CD14-positive monocyte (primary cell): ENCODE data around the gene EDNRA. TPM values are rescaled to one million over a fixed set of nuclear protein-coding genes. Genes with fewer than 3 reads are reported as not detected.

Experiments
- DNase-seq, 3 donors: peaks; one replicate each; pipeline ENCODE4 v3.0.0-alpha.2; 2011 to 2022
- H2AFZ ChIP-seq: 2 replicates; pipeline ENCODE4 v1.6.0; 2012; ENCODE audit warnings: mild to moderate bottlenecking, low read depth, low read length, inconsistent platforms; ENCODE audit not compliant: insufficient read depth, poor library complexity, severe bottlenecking
- H3K27ac ChIP-seq, 2 donors: 1 replicate in 1 of 2; 2 replicates in 1 of 2; pipeline ENCODE4 v1.5.1; 2012 to 2013; ENCODE audit warnings: low read length in 2 of 2, control low read depth in 1 of 2, inconsistent platforms in 1 of 2, low read depth in 1 of 2, mild to moderate bottlenecking in 1 of 2
- H3K27me3 ChIP-seq, 2 donors: one replicate each; pipeline versions ENCODE4 v1.6.0 to v1.6.1; 2011 to 2013; ENCODE audit warnings: low read length in 2 of 2; ENCODE audit not compliant: control insufficient read depth in 2 of 2, insufficient read depth in 2 of 2
- H3K36me3 ChIP-seq, 2 donors: replicated peaks in 1 of 2; 1 replicate in 1 of 2; 2 replicates in 1 of 2; pipeline versions ENCODE4 v1.5.1 to v1.6.1; 2012 to 2013; ENCODE audit warnings: low read length in 2 of 2, control low read depth in 1 of 2, inconsistent platforms in 1 of 2, mild to moderate bottlenecking in 1 of 2; ENCODE audit not compliant: insufficient read depth in 2 of 2, control insufficient read depth in 1 of 2
- H3K4me1 ChIP-seq, 2 donors: 1 replicate in 1 of 2; 2 replicates in 1 of 2; pipeline versions ENCODE4 v1.5.1 to v1.6.1; 2012 to 2013; ENCODE audit warnings: low read length in 2 of 2, control low read depth in 1 of 2, inconsistent platforms in 1 of 2, mild to moderate bottlenecking in 1 of 2, moderate library complexity in 1 of 2; ENCODE audit not compliant: insufficient read depth in 2 of 2, control insufficient read depth in 1 of 2
- H3K4me2 ChIP-seq: replicated peaks from 2 replicates; pipeline ENCODE3; 2012; ENCODE audit warnings: low read length, moderate library complexity, mild to moderate bottlenecking; ENCODE audit not compliant: poor library complexity, severe bottlenecking; ENCODE audit errors: extremely low read depth
- H3K4me3 ChIP-seq, 3 experiments: fragments of 200-600 bp in 1 of 3; sonication (generic) in 1 of 3; replicated peaks in 1 of 3; 1 replicate in 2 of 3; 2 replicates in 1 of 3; pipeline ENCODE4 v1.5.1; 2011 to 2013; ENCODE audit warnings: low read length in 3 of 3, mild to moderate bottlenecking in 3 of 3, control low read depth in 2 of 3, low read depth in 2 of 3, inconsistent platforms in 1 of 3, moderate library complexity in 1 of 3
- H3K79me2 ChIP-seq: 2 replicates; pipeline ENCODE4 v1.6.0; 2012; ENCODE audit warnings: mild to moderate bottlenecking, control low read depth, inconsistent platforms, low read length, moderate library complexity; ENCODE audit not compliant: insufficient read depth
- H3K9ac ChIP-seq: 2 replicates; pipeline ENCODE4 v1.6.0; 2017; ENCODE audit warnings: low read length, mild to moderate bottlenecking; ENCODE audit not compliant: insufficient read depth, poor library complexity, severe bottlenecking
- H3K9me3 ChIP-seq, 2 donors: replicated peaks in 1 of 2; 1 replicate in 1 of 2; 2 replicates in 1 of 2; pipeline versions ENCODE4 v1.5.1 to v1.6.1; 2012 to 2013; ENCODE audit warnings: low read length in 2 of 2, control low read depth in 1 of 2; ENCODE audit not compliant: control insufficient read depth in 1 of 2, insufficient read depth in 1 of 2
- H4K20me1 ChIP-seq: 2 replicates; pipeline ENCODE4 v1.6.0; 2012; ENCODE audit warnings: mild to moderate bottlenecking, low read length, control low read depth, moderate library complexity; ENCODE audit not compliant: insufficient read depth
- H3K27ac Mint-ChIP-seq, 7 donors: one replicate each; pipeline ENCODE4 v1.8.0; 2020; ENCODE audit warnings: mild to moderate bottlenecking in 7 of 7, mixed read lengths in 7 of 7, moderate library complexity in 6 of 7, inconsistent platforms in 2 of 7
- H3K27me3 Mint-ChIP-seq, 3 donors: one replicate each; pipeline ENCODE4 v1.8.0; 2021 to 2022; ENCODE audit warnings: low read depth in 3 of 3, mild to moderate bottlenecking in 3 of 3, mixed read lengths in 3 of 3, moderate library complexity in 3 of 3, inconsistent platforms in 1 of 3
- H3K36me3 Mint-ChIP-seq, 2 donors: one replicate each; pipeline ENCODE4 v1.8.0; 2020; ENCODE audit warnings: mixed read lengths in 2 of 2, inconsistent platforms in 1 of 2, mild to moderate bottlenecking in 1 of 2
- H3K4me1 Mint-ChIP-seq: one replicate; pipeline ENCODE4 v1.8.0; 2020; ENCODE audit warnings: mild to moderate bottlenecking, mixed read lengths
- H3K4me3 Mint-ChIP-seq, 2 donors: one replicate each; pipeline ENCODE4 v1.8.0; 2020; ENCODE audit warnings: mild to moderate bottlenecking in 2 of 2, mixed read lengths in 2 of 2, moderate library complexity in 1 of 2
- H3K9me3 Mint-ChIP-seq, 7 donors: one replicate each; pipeline ENCODE4 v1.8.0; 2020 to 2022; ENCODE audit warnings: mixed read lengths in 7 of 7, mild to moderate bottlenecking in 6 of 7, moderate library complexity in 6 of 7, inconsistent platforms in 2 of 7
- WGBS: methylation state at CpG from one replicate; pipeline ENCODE4 v1.1.5; 2013; ENCODE audit warnings: missing lambda C conversion rate; ENCODE audit not compliant: insufficient coverage; 5-methylcytosine and 5-hydroxymethylcytosine counted together
- intact Hi-C, 2 donors: fragments of 100-400 bp; cut with micrococcal nuclease; formaldehyde crosslinking; loops; one replicate each; pipeline versions ENCODE4 v1.15.0 to v1.15.1; 2023
- polyA plus RNA-seq, 3 donors: library from polyadenylated mRNA; depleted of rRNA in 1 of 3; unstranded in 2 of 3; stranded (reverse) in 1 of 3; fragments of 300-500 nt in 2 of 3; fragments of >200 nt in 1 of 3; fragmentation: Illumina TruSeq in 2 of 3; gene quantifications; 1 replicate in 2 of 3; 2 replicates in 1 of 3; pipeline ENCODE4 v1.2.3, GENCODE V29; 2012 to 2021
- TF ChIP-seq, protein P1 (sequence below): fragments of 200-600 bp; IDR thresholded peaks from one replicate; pipeline ENCODE4 v1.8.0; 2022; ENCODE audit warnings: antibody characterized with exemption, mild to moderate bottlenecking

Gene EDNRA
- polyA plus RNA-seq, 3 donors: not detected

- intact Hi-C loops: no loop called here
- Histone ChIP-seq H2AFZ (no peak overlapping the region), H3K4me1 (no peaks in the 10 kb centered on the region), H3K9ac (no peak overlapping the region), H3K4me3 (no peak overlapping the region), H3K27me3 (no peaks in the 10 kb centered on the region), H3K79me2 (no peaks in the 10 kb centered on the region), H3K27ac (no peak overlapping the region), H3K9me3 (no peaks in the 10 kb centered on the region), H3K36me3 (no peaks in the 10 kb centered on the region), H4K20me1 (no peaks in the 10 kb centered on the region), H3K4me2 (no peak overlapping the region)
- Mint-ChIP-seq H3K4me1 (no peaks in the 10 kb centered on the region), H3K9me3 (peaks cover 0 to 5% (median 0%) of the 10 kb centered on the region in 7 donors), H3K27ac (no peak overlapping the region), H3K27me3 (peaks cover 0 to 4% (median 3%) of the 10 kb centered on the region in 3 donors), H3K4me3 (no peak overlapping the region), H3K36me3 (no peaks in the 10 kb centered on the region)
- WGBS: 64% methylated on average over 2 of the region's 2 CpGs
- DNase-seq: no peak
- TF ChIP-seq, protein P1, sequence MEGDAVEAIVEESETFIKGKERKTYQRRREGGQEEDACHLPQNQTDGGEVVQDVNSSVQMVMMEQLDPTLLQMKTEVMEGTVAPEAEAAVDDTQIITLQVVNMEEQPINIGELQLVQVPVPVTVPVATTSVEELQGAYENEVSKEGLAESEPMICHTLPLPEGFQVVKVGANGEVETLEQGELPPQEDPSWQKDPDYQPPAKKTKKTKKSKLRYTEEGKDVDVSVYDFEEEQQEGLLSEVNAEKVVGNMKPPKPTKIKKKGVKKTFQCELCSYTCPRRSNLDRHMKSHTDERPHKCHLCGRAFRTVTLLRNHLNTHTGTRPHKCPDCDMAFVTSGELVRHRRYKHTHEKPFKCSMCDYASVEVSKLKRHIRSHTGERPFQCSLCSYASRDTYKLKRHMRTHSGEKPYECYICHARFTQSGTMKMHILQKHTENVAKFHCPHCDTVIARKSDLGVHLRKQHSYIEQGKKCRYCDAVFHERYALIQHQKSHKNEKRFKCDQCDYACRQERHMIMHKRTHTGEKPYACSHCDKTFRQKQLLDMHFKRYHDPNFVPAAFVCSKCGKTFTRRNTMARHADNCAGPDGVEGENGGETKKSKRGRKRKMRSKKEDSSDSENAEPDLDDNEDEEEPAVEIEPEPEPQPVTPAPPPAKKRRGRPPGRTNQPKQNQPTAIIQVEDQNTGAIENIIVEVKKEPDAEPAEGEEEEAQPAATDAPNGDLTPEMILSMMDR: no peak
Observed at GRCh38 chr4:147494301-147494700, 13.4 kb downstream of the EDNRA start.

GRCh38 chr4:147496500-147496899 lies 15.6 kb downstream of the EDNRA start:
- H4K20me1 ChIP-seq: no peaks in the 10 kb centered on the region
- no peak for DNase-seq
- H3K36me3 ChIP-seq: no peaks in the 10 kb centered on the region
- intact Hi-C loops: no loop called here
- no peaks in the 10 kb centered on the region for H3K9me3 ChIP-seq
- H3K4me2 ChIP-seq: no peak overlapping the region
- H2AFZ ChIP-seq: no peak overlapping the region
- no peaks in the 10 kb centered on the region for H3K4me1 ChIP-seq
- H3K9me3 Mint-ChIP-seq: peaks cover 0 to 9% (median 2%) of the 10 kb centered on the region in 7 donors
- TF ChIP-seq, protein P1: no peak
- H3K27me3 ChIP-seq: no peaks in the 10 kb centered on the region
- H3K27ac ChIP-seq: no peak overlapping the region
- H3K27ac Mint-ChIP-seq: no peak overlapping the region
- no peaks in the 10 kb centered on the region for H3K36me3 Mint-ChIP-seq
- WGBS: no CpG with 5 or more reads among the region's 1 CpG
- no peaks in the 10 kb centered on the region for H3K79me2 ChIP-seq
- H3K4me3 ChIP-seq: no peak overlapping the region
- H3K4me3 Mint-ChIP-seq: no peak overlapping the region
- peaks cover 0 to 4% (median 3%) of the 10 kb centered on the region in 3 donors for H3K27me3 Mint-ChIP-seq
- H3K4me1 Mint-ChIP-seq: no peaks in the 10 kb centered on the region
- no peak overlapping the region for H3K9ac ChIP-seq
